GM13976 (cell line): Measurements from ENCODE around the gene PTPRG.

Source experiments
- DNase-seq: peaks from one replicate; pipeline ENCODE4 v3.0.0; 2012; ENCODE audit warnings: low spot score
- in situ Hi-C: fragments of 300-500 bp; cut with MboI; formaldehyde crosslinking; loops from one replicate; pipeline ENCODE4 v1.12.0; 2022; ENCODE audit warnings: low sequenced_read_pairs, mixed read lengths, inconsistent platforms; ENCODE audit not compliant: unreplicated experiment
- TF ChIP-seq, protein P1 (sequence below): IDR thresholded peaks from 2 replicates; pipeline ENCODE4 v1.5.1; 2012; ENCODE audit warnings: borderline replicate concordance, mild to moderate bottlenecking; ENCODE audit not compliant: insufficient read depth; ENCODE audit errors: extremely low read depth, missing control alignments, control extremely low read depth

PTPRG gene

DNA sequence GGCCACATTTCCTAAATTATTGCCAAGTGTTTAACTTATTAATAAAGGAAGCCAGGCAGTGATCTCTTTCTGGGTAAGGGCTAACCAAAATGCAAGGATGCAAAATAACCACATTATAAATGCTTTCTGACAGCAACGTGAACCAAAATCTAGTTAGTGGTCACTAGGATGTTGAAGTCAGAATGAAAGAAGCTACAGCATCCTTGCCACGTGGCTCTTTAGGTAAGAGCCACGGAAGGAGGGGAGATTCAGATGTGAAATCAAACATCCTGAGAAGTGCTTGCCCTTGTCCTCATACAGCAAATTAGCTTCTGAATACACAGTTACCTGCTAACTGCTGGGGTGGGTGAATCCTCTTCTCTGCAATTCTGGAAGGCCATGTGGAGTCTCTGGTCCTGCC lies 565.7 kb downstream of the PTPRG start:
- in situ Hi-C loops: no loop called here
- DNase-seq: no peak
- TF ChIP-seq, protein P1, sequence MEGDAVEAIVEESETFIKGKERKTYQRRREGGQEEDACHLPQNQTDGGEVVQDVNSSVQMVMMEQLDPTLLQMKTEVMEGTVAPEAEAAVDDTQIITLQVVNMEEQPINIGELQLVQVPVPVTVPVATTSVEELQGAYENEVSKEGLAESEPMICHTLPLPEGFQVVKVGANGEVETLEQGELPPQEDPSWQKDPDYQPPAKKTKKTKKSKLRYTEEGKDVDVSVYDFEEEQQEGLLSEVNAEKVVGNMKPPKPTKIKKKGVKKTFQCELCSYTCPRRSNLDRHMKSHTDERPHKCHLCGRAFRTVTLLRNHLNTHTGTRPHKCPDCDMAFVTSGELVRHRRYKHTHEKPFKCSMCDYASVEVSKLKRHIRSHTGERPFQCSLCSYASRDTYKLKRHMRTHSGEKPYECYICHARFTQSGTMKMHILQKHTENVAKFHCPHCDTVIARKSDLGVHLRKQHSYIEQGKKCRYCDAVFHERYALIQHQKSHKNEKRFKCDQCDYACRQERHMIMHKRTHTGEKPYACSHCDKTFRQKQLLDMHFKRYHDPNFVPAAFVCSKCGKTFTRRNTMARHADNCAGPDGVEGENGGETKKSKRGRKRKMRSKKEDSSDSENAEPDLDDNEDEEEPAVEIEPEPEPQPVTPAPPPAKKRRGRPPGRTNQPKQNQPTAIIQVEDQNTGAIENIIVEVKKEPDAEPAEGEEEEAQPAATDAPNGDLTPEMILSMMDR: no peak

DNA sequence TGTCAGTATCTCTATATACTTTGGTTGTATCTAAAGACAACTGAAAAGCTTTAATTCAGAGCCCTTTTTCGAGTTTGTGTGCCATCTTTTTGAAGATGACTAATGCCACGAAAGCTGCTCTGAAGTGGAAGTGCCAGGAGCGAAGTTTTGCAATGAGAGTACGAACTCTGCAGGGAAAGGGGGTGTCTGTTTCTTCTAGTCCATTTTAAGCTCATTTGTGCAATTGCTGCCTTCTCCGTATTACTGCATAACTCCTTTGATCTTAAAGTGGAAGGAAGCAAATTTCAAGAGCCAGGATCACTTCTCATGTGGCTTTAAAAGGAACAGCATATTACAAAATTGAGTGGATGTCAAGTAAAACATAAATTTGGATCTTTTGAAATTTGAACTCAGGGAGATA lies 566.7 kb downstream of the PTPRG start:
- TF ChIP-seq, protein P1: no peak
- DNase-seq: no peak
- in situ Hi-C loops: no loop called here

DNA sequence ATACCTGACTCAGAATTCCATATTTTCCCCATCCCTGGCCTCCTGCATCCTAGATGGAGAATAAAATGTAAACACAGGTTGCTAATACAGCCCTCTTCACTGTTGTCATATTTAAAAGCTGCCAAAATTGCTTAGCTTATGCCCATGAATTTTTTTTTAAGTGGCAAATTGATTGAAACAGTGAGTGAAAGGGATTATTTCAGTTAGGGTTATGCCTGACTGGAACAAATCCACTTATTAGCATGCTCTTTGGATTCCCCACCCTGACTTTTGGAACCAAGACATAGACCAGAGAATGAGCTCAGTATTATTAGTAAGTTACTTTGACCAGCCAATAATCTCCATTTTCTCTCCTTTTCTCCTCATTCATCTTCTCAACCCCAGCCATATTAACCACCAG lies 567.3 kb downstream of the PTPRG start:
- in situ Hi-C loops: no loop called here
- TF ChIP-seq, protein P1: no peak

DNA sequence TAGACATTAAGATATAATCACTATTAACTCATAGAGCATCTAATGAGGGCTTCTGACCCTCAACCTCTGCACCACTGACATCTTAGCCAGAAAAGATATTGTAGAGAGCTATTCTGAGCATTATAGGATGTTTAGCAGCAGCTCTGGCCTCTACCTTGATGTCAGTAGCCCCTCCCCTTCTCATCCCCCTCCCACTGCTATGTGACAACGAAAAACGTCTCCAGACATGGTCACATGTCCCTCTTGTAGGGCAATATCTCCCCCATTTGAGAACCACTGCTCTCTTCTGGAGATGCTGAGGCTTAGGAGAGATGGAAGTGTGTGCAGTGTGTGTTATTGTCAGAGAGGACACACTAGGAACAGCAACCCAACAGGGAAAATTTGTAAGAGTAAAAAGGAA lies 569.7 kb downstream of the PTPRG start:
- TF ChIP-seq, protein P1: no peak
- no peak for DNase-seq
- in situ Hi-C loops: no loop called here

More for the DNA sequence above, 567.3 kb downstream of the PTPRG start:
- DNase-seq: no peak

DNA sequence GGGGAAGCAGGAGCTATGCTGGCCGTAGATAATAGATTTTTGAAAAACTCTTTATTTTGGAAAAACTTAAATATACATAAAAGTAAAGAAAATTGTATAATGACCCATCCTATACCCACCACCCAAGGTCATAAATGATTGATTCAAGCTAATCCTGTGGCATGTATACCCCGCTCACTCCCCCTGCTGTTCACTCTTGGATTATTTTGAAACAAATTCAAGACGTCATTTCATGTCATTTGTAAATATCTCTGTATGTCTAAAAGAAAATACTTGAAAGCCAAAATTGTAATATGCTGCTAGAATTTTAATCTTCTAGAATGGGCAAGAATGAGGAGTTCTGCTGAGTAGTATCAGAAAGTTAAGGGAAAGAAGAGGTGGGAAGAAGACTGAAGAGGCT lies 570.2 kb downstream of the PTPRG start:
- in situ Hi-C loops: no loop called here
- DNase-seq: no peak
- TF ChIP-seq, protein P1: no peak

DNA sequence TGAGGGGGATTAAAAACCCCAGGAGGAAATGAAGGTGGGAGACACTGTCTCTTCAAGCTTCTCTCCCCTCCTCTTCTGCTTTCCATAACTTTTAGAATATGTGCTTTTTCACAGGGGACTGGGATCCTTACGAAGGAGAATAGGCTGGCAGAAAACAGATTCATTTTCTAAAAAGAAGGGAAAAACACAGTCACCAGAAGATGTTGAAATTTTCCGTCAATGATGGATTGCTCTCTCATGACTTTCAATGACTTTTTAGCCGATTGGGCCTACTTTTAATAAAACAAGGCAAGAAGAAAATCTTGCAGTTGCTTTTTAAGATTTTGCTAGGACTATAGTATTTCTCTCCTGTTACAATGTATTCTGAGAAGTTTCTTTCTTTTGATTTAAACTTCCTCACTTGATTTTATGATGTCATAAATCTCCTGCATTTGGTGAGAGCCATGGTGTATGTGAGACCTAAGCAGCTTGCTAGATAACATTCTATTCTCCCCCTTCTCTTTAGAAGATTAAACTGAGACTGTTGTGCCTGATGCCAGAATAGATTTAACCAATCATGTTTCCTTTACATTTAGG lies 570.7 kb downstream of the PTPRG start:
- in situ Hi-C loops: no loop called here
- DNase-seq: no peak
- TF ChIP-seq, protein P1: no peak
